DND-41 (cell line): Measurements from ENCODE around the gene MIEF2.

Source experiments
- EZH2 ChIP-seq: IDR thresholded peaks from 3 replicates; pipeline ENCODE4 v1.6.1; 2012; ENCODE audit warnings: borderline replicate concordance, low read depth, mild to moderate bottlenecking, moderate library complexity, low read length, inconsistent platforms; ENCODE audit not compliant: severe bottlenecking
- TF ChIP-seq, protein P1 (sequence below): IDR thresholded peaks from 2 replicates; pipeline ENCODE4 v1.5.1; 2012; ENCODE audit warnings: borderline replicate concordance, low read length, moderate library complexity, mild to moderate bottlenecking; ENCODE audit not compliant: poor library complexity, severe bottlenecking; ENCODE audit errors: extremely low read depth

DNA sequence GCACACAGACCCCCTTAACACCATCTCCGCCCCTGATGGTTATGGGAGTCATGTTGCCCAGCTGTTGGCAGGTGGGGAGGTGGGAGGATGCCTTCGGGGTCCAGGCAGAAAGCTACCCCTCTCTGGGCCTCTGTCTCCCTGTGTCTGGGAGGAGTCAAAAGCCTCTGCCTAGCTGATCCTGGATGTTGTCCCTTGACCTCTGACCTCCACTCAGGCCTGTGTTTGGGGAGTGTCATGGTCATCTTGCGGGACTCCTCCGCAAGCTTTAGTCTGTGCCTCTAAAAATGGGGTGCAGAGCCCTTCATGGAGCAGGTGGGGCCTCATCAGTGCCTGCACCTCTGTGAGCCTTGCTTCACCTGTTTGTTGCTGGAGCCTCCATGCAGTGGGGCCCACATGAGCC lies 31.2 kb upstream of the MIEF2 start:
- TF ChIP-seq, protein P1, sequence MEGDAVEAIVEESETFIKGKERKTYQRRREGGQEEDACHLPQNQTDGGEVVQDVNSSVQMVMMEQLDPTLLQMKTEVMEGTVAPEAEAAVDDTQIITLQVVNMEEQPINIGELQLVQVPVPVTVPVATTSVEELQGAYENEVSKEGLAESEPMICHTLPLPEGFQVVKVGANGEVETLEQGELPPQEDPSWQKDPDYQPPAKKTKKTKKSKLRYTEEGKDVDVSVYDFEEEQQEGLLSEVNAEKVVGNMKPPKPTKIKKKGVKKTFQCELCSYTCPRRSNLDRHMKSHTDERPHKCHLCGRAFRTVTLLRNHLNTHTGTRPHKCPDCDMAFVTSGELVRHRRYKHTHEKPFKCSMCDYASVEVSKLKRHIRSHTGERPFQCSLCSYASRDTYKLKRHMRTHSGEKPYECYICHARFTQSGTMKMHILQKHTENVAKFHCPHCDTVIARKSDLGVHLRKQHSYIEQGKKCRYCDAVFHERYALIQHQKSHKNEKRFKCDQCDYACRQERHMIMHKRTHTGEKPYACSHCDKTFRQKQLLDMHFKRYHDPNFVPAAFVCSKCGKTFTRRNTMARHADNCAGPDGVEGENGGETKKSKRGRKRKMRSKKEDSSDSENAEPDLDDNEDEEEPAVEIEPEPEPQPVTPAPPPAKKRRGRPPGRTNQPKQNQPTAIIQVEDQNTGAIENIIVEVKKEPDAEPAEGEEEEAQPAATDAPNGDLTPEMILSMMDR: no peak
- no peak for TF ChIP-seq EZH2
